Mesothelial cell of epicardium (in vitro differentiated cells): Measurements from ENCODE around the gene CEACAM4. TPM values are rescaled to one million over a fixed set of nuclear protein-coding genes. Genes with fewer than 3 reads are reported as not detected.

Source experiments
- DNase-seq, 2 experiments: peaks; one replicate each; pipeline ENCODE4 v3.0.0; 2021; ENCODE audit warnings: low spot score in 2 of 2; ENCODE audit not compliant: unreplicated experiment in 2 of 2
- H3K27ac Mint-ChIP-seq: 2 replicates; pipeline ENCODE4 v1.8.0; 2021; ENCODE audit warnings: mixed read lengths
- H3K27me3 Mint-ChIP-seq: 2 replicates; pipeline ENCODE4 v1.8.0; 2021; ENCODE audit warnings: low read depth, mixed read lengths
- H3K36me3 Mint-ChIP-seq: 2 replicates; pipeline ENCODE4 v1.8.0; 2021; ENCODE audit warnings: mixed read lengths
- H3K4me1 Mint-ChIP-seq: 2 replicates; pipeline ENCODE4 v1.8.0; 2021; ENCODE audit warnings: mixed read lengths
- H3K4me3 Mint-ChIP-seq: 2 replicates; pipeline ENCODE4 v1.8.0; 2021; ENCODE audit warnings: mild to moderate bottlenecking, moderate library complexity, mixed read lengths
- H3K9me3 Mint-ChIP-seq: 2 replicates; pipeline ENCODE4 v1.8.0; 2021; ENCODE audit warnings: mixed read lengths
- total RNA-seq: library from RNA; stranded (reverse); gene quantifications from 3 replicates; pipeline ENCODE4 v1.2.1, GENCODE V29; 2021
- TF ChIP-seq, protein P1 (sequence below): fragments of 200-600 bp; sonication (generic); IDR thresholded peaks from one replicate; pipeline ENCODE4 v1.5.0; 2021; ENCODE audit warnings: antibody characterized with exemption; ENCODE audit not compliant: unreplicated experiment

CEACAM4 gene
- total RNA-seq, 1 donor from 2014 or later: not detected

DNA sequence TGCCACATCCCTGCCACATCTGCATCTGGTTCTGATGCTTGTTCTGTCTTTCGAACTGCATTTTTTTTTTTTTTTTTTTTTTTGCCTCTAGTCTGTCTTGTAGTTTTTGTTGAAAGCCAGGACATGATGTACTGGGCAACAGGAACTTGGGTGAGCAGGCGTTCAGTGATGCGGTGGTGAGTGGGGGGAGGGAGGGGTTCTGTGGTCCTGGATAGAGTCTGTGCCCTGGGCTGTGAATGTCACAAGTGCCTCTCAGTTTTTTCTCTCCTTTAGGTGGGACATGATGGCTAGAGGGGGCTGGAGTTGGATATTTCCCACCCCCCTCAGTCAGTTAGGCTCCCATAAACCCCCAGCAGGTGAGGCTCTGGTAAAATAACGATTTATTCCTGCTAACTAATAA lies 3.5 kb downstream of the CEACAM4 start:
- H3K27ac Mint-ChIP-seq: no peak overlapping the region
- no peak for DNase-seq
- no peaks in the 10 kb centered on the region for H3K27me3 Mint-ChIP-seq
- peaks cover 34% of the 10 kb centered on the region for H3K9me3 Mint-ChIP-seq
- H3K36me3 Mint-ChIP-seq: no peaks in the 10 kb centered on the region
- no peak overlapping the region for H3K4me3 Mint-ChIP-seq
- TF ChIP-seq, protein P1, sequence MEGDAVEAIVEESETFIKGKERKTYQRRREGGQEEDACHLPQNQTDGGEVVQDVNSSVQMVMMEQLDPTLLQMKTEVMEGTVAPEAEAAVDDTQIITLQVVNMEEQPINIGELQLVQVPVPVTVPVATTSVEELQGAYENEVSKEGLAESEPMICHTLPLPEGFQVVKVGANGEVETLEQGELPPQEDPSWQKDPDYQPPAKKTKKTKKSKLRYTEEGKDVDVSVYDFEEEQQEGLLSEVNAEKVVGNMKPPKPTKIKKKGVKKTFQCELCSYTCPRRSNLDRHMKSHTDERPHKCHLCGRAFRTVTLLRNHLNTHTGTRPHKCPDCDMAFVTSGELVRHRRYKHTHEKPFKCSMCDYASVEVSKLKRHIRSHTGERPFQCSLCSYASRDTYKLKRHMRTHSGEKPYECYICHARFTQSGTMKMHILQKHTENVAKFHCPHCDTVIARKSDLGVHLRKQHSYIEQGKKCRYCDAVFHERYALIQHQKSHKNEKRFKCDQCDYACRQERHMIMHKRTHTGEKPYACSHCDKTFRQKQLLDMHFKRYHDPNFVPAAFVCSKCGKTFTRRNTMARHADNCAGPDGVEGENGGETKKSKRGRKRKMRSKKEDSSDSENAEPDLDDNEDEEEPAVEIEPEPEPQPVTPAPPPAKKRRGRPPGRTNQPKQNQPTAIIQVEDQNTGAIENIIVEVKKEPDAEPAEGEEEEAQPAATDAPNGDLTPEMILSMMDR: no peak
- H3K4me1 Mint-ChIP-seq: no peaks in the 10 kb centered on the region

DNA sequence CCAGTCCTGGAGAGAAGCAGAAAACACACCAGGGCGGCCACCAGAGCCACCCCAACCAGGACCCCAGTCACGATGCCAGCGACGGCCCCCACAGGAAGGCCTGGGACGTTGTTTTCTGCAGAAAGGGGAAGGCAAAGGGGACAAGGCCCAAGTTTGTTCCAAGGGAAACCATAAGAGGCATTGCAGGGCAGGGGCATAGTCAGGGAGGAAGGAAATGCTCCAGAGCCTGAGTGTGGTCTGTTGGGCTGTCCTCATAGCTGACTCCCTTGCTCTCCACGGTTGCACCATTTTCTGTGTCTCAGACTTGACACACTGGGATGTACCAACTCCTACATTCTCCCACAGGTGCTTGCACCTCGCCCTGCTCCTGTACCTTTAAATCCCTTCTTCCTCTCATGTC lies 5.2 kb downstream of the CEACAM4 start:
- no peak overlapping the region for H3K4me3 Mint-ChIP-seq
- no peaks in the 10 kb centered on the region for H3K27me3 Mint-ChIP-seq
- TF ChIP-seq, protein P1: no peak
- no peak overlapping the region for H3K27ac Mint-ChIP-seq
- H3K36me3 Mint-ChIP-seq: no peaks in the 10 kb centered on the region
- peaks cover 40% of the 10 kb centered on the region for H3K9me3 Mint-ChIP-seq
- no peaks in the 10 kb centered on the region for H3K4me1 Mint-ChIP-seq
- DNase-seq: no peak

- H3K27me3 Mint-ChIP-seq: no peaks in the 10 kb centered on the region
- no peaks in the 10 kb centered on the region for H3K36me3 Mint-ChIP-seq
- H3K27ac Mint-ChIP-seq: no peak overlapping the region
- no peaks in the 10 kb centered on the region for H3K4me1 Mint-ChIP-seq
- TF ChIP-seq, protein P1: no peak
- peaks cover 41% of the 10 kb centered on the region for H3K9me3 Mint-ChIP-seq
- no peak overlapping the region for H3K4me3 Mint-ChIP-seq
- no peak for DNase-seq
Measured at GRCh38 chr19:41621226-41621625, 5.6 kb downstream of the CEACAM4 start.

GRCh38 chr19:41620171-41620570 lies 6.7 kb downstream of the CEACAM4 start:
- TF ChIP-seq, protein P1: no peak
- Mint-ChIP-seq H3K27ac (no peak overlapping the region), H3K9me3 (peaks cover 41% of the 10 kb centered on the region), H3K4me1 (no peaks in the 10 kb centered on the region), H3K36me3 (no peaks in the 10 kb centered on the region), H3K4me3 (no peak overlapping the region), H3K27me3 (no peaks in the 10 kb centered on the region)
- DNase-seq: no peak

DNA sequence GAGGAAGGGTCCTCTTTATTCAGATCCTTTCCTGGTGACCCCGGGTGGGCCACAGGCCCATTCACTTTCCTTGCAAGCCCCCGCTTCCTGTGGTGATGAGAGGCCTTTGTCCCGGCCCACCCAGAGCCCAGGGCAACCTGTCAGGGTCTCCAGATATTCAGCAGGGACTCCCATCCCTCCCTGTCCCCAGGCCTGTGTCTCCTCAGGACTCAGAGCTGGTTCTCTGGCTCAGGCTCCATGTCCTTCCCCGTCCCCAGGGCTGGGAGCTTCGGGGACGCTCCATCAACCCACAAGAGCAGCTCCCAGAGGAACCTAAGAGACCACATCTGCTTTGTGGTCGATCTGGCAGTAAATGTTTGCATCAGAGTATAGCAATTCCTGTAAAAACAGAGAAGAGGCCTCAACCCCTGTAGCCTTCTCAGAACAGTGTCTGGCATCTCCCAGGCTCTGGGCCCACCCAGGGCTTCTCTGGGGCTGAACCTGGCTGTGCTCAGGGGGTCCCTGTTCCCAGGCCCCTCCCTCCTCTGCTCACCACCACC lies 7.8 kb downstream of the CEACAM4 start:
- Mint-ChIP-seq H3K27me3 (no peaks in the 10 kb centered on the region), H3K9me3 (peaks cover 47% of the 10 kb centered on the region)
- no peak for DNase-seq

More for the DNA sequence above, 7.8 kb downstream of the CEACAM4 start:
- TF ChIP-seq, protein P1: no peak
- Mint-ChIP-seq H3K4me3 (no peak overlapping the region), H3K4me1 (no peaks in the 10 kb centered on the region), H3K36me3 (peaks cover under 1% of the 10 kb centered on the region), H3K27ac (no peak overlapping the region)
